Fibroblast of peridontal ligament (primary cell): Measurements from ENCODE around the gene NPIPB8.
"Not testable (repeated sequence)": the region's sequence is repeated elsewhere in the genome, so short reads cannot be mapped to it uniquely, and the experiment has no call there.

Experiments
- DNase-seq: peaks from one replicate; pipeline ENCODE4 v3.0.0-alpha.2; 2010; ENCODE audit errors: extremely low read depth

Gene NPIPB8

GRCh38 chr16:28607116-28607623 lies 30.7 kb upstream of the NPIPB8 start:
- no peak for DNase-seq

GRCh38 chr16:28607681-28608495 lies 30.0 kb upstream of the NPIPB8 start:
- DNase-seq, result not testable (repeated sequence)

DNA sequence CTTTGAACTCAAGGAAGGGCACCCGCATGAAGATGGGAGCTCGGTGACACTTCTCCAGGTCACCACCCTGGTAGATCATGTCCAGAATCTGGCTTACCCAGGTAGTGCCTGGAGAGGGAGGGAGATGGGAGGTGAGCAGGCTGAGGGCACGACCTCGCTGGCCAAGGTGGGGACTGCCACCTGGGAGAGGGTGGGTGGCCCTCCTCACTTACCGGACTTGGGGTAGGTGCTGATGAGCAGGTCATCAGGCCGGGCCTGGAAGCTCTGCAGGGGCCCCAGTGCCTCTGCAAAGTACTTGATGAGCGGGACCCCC lies 29.4 kb upstream of the NPIPB8 start:
- not testable (repeated sequence) for DNase-seq

DNA sequence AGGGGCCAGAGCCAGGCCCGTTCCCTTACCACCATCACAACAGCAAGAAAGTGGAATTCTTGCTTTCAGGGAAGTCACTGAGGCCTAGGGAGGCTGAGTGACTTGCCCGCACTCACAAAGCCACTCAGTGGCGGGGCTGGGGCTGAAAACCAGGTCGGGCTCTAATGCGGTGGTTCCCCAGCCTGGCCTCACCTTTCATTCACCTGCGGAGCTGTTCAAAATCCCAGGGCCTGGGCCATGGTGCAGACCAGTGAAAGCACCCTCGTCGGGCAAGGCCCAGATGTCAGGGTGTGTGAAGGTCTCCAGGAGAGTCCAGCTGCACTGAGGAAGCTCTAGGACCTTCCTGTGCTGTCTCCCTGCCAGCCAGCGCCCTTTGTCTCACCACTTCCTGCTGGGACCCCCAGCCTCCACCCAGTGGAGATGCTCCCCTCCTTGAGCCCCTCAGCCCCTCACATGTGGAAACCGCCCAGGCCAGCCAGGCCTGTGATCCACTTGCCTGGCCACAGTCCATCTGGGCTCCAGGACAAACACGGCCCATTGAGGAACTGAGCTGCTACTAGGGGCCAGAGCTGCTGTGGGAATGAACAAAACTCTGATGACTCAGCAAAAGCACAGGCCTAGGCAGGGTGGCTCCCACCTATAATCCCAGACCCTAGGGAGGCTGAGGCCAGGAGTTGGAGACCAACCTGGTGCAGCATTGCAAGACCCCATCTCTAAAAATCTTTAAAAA lies 28.8 kb upstream of the NPIPB8 start:
- DNase-seq, result not testable (repeated sequence)

DNA sequence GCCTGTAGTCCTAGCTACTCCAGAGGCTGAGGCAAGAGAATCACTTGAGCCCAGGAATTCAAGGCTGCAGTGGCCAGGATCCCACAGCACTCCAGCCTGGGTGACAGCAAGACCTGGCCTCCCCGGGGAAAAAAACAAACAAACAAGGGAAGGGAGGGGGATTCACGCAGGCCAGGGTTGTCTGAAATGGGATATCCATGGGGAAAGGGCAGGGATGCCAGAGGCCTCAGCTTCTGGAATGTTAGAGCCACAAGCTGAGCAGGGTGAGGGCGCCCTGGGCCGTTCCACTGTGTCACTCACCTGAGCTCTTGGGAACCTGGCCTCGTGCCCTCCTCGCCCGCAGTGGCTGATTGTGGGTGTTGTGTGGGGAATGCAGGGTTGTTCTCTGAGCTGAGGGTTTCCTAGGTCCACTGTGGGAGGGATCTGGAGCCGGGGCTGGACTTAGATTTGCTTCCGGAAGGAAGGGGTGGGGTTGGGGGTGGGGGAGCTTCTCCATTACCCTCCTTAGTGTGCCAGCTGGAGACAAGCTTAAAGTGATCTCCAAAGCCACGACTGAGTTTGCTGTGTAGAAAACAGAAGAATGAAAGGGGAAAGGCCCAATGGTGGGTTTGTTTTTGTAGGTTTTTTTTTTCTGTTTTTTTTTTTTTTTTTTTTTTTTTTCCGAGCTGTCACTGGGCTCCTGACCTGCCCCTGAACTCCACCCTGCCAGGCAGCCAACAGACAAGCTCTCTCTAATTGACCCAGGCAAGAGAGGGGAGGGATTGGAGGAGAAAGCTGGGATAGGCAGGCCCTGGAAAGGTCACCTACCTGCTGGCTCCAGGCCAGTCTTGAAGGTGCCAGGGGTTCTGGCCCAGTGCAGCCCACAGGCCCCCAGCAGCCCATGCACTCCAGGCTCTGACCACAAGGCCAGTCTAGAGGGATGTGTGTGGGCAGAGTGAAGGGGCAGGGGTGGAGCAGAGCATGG lies 28.0 kb upstream of the NPIPB8 start, which contains the start of gene SULT1A1:
TSS of gene SULT1A1 (minus strand) at position 414 of the 964 bp plus-strand sequence. CDS start 1,189 bp downstream, outside the sequence.
- no peak for DNase-seq

DNA sequence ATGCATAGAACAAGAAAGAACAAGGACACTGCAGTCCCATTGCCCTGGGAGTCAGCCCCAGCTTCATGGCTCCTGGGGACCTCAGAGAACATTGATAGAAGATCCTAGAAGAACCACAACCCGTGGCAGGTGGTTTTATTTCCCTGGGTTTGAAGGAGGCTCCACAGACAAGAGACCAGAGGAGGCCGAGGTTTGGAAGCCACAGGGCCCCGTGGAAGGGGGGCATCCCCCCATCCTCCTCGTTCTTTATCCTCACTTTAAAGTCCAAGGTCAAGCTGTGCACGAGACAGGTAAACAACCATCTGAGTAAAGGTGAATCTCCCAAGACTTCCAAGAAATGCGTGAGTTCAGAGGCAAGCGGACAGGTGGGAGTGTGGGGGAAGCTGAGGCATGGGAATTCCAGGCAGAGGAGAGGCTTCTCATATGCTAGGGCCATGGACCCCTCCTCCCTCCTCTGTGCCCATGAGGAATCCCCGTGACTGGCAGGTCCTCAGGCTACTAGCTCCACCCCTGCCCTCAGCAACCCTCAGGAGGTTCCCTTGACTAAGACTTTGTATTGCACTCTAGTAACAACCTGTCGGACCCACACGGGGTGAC lies 27.2 kb upstream of the NPIPB8 start:
- no peak for DNase-seq

DNA sequence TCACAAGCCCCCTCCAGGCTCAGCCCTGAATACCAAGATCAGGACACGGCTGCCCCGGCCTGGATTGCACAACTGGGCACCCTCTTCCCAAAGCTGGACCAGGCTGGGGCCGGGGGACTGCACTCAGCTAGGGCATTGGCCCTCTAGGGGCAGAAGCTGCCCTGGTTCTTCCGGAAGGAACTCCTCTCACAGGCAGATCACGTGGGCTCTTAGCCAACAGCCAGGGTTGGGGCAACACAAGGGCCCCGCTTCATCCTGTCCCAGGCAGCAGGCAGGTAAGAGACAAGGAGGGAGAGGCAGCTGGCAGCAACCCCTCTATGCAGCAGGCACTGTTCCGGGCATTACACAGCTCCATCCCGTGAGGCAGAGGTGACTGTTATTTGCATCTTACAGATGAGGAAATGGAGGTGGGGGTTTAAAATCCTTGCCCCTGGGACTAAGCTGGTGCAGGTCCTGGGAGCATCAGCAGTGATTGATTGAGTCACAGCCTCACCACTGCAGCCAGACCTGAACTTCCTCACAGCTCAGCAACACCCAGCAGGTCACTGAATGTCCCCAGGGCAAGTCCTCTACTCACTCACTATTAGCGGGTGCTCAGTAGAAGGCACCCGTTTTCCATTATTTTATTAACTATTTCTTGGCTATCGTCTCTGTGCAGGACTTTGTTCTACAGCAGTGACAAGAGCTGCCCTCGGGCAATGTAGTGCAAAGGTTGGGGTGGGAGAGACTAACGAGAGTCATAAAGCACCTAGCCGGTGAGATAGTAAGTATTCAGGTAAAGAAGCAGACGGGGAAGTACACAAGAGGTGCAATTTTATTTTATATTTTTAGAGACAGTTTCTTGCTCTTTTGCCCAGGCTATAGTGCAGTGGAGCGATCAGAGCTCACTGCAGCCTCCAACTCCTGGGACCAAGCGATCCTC lies 25.2 kb upstream of the NPIPB8 start:
- not testable (repeated sequence) for DNase-seq

GRCh38 chr16:28613912-28614311 lies 24.0 kb upstream of the NPIPB8 start:
- DNase-seq, result not testable (repeated sequence)

DNA sequence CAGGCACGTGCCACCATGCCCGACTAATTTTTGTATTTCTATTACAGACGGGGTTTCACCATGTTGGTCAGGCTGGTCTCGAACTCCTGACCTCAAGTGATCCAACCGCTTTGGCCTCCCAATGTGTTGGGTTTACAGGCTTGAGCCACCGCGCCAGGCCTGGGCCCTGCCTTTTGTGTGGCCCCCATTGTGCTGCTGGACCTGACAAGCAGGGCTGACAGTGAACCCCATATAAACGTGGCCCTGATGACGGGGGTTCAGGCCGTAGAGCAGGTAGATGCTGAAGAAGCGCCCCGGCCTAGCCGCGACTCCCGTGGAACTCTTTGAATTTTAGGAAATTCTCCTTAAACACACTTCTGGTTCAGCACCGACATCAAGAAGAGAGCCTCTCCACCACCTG lies 23.3 kb upstream of the NPIPB8 start:
- not testable (repeated sequence) for DNase-seq

- peak; percentile 20 for DNase-seq
Observed at GRCh38 chr16:28615486-28616223, 22.2 kb upstream of the NPIPB8 start.

DNA sequence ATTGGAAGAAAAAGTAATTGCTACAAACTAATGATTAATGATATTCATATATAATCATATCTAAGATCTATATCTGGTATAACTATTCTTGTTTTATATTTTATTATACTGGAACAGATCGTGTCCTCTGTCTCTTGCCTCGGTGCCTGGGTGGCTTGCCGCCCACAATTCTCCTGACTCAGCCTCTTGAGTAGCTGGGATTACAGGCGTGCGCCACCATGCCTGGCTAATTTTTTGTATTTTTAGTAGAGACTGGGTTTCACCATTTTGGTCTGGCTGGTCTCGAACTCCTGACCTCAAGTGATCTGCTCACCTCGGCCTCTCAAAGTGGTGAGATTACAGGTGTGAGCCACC lies 21.7 kb upstream of the NPIPB8 start:
- not testable (repeated sequence) for DNase-seq

- DNase-seq, result no peak
Observed at GRCh38 chr16:28616636-28617035, 21.2 kb upstream of the NPIPB8 start.

GRCh38 chr16:28617874-28618273 lies 20.0 kb upstream of the NPIPB8 start:
- peak; percentile 11 for DNase-seq

DNA sequence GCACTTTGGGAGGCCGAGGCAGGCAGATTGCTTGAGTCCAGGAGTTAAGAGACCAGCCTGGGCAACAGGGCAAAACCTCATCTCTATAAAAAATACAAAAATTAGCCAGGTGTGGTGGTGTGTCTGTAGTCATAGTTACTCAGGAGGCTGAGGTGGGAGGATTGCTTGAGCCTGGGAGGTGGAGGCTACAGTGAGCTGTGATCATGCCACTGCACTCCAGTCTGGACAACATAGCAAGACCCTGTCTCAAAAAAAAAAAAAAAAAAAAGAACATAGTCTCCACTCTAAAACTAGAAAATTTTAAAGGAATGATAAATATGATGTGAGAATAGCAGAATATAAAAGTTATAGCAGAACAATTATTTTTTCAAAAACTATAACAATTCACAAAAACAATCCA lies 17.5 kb upstream of the NPIPB8 start:
- not testable (repeated sequence) for DNase-seq

DNA sequence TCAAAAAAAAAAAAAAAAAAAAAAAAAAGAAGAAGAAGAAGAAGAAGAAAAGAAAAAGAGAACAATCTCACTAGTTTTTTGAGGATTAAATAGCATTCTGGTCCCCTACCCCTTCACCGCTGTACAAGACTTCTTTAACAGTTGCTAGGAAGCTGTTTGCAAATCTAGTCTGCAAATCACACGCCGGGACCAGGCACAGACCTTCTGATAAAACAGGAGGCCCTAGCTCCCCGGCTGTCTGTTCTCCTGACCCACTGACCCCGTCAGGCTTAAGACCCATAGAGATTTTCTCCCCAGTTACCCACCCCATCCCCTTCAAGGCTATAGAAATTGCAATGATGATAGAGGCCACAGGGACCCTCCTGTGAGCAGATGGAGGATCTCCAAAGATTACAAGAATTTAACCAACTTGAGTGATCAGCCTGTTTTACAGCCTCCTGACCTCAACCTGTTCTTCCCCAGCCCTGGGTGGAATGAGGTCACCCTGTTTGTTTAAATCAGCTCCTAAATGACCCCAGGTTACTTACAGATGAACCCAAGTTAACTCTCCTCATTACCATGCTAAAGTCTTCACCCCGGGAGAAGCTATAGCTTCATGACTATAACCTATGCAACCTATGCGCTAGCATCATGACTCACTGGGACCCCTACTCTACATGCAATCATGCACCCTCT lies 16.2 kb upstream of the NPIPB8 start:
- DNase-seq, result no peak

GRCh38 chr16:28622532-28623171 lies 15.2 kb upstream of the NPIPB8 start:
- not testable (repeated sequence) for DNase-seq

- DNase-seq, result no peak
Observed at GRCh38 chr16:28623172-28623711, 14.6 kb upstream of the NPIPB8 start.

- DNase-seq, result not testable (repeated sequence)
Observed at GRCh38 chr16:28630905-28631304, 7.0 kb upstream of the NPIPB8 start.
